ENCODE data around the gene RDM1.

Gene RDM1

DNA sequence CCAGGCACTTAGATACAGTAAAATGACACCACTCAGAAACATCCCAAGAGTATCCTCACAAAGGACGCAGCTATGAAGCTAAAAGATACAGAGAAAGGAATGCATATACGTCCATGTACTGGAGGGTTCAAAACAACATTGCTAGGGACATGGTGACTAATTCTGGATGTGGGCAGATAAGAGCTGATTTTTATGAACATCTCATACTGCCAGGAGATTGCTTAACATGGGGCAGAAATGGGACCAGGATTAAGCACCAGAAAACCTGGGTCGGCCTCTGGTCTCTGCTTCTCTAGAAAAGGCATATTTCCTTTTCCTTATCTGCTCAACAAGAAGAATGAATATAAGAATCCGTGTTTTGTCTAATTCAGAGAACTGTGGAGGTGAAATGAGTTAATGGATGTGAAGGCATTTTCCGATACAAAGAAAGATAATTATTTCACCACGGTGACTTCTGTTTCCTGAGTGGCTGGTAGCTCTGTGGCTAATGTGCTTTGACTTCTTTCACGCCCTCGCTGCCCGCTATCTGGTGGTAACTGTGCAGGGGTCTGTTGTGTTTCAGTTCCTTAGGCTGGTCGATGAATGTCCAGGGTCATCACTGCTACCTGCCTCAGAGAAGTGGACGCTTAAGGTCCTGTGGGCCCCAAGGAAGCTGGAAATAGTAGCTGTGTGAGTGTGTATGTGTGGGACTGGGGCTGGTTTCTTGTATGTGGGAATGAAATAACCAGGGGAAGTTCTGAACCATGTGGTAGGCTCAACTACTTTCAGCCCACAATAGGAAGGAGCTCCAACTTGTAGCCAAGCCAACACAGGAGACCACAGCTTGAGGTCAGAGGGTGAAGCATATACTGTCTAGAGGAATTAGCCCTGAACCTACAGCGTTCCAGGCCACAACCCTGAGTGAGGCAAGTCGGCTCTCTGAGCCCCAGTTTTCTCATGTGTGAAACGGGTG lies 34.7 kb downstream of the RDM1 start:
- peak; percentile 38 for DNase-seq (ENCODE audit: low spot score)
- TF ChIP-seq, protein P1, sequence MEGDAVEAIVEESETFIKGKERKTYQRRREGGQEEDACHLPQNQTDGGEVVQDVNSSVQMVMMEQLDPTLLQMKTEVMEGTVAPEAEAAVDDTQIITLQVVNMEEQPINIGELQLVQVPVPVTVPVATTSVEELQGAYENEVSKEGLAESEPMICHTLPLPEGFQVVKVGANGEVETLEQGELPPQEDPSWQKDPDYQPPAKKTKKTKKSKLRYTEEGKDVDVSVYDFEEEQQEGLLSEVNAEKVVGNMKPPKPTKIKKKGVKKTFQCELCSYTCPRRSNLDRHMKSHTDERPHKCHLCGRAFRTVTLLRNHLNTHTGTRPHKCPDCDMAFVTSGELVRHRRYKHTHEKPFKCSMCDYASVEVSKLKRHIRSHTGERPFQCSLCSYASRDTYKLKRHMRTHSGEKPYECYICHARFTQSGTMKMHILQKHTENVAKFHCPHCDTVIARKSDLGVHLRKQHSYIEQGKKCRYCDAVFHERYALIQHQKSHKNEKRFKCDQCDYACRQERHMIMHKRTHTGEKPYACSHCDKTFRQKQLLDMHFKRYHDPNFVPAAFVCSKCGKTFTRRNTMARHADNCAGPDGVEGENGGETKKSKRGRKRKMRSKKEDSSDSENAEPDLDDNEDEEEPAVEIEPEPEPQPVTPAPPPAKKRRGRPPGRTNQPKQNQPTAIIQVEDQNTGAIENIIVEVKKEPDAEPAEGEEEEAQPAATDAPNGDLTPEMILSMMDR (IDR thresholded peaks at IDR 0.05; ENCODE audit: extremely low read depth, missing control alignments): no peak

DNA sequence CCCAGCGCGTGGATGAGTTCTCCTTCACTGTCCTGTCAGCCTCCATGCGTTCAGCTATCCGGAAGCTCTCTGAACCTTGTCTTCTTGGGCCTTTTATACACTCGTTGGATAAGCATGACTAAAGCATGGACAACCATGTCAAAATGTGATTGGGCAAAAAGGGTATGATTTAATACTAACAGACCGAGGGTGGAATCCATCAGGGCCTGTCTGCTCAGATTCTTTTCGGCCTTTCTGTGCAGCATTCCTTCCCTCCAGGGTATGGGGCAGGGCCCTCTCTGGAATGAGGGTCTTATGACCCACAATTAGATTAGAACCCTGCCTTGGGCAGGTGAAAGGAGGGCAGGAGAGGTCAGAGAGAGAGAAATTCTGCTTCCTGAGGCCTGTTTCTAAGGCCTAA lies 36.4 kb downstream of the RDM1 start:
- no peak for DNase-seq (ENCODE audit: low spot score)
- TF ChIP-seq, protein P1 (IDR thresholded peaks at IDR 0.05; ENCODE audit: extremely low read depth, missing control alignments): no peak

GRCh38 chr17:35893751-35894150 lies 36.8 kb downstream of the RDM1 start:
- TF ChIP-seq, protein P1 (IDR thresholded peaks at IDR 0.05; ENCODE audit: extremely low read depth, missing control alignments): no peak
- no peak for DNase-seq (ENCODE audit: low spot score)

- peak; percentile 50 for DNase-seq (ENCODE audit: low spot score)
- TF ChIP-seq, protein P1 (IDR thresholded peaks at IDR 0.05; ENCODE audit: extremely low read depth, missing control alignments): no peak
Measured at GRCh38 chr17:35892091-35893035, 38.2 kb downstream of the RDM1 start.

DNA sequence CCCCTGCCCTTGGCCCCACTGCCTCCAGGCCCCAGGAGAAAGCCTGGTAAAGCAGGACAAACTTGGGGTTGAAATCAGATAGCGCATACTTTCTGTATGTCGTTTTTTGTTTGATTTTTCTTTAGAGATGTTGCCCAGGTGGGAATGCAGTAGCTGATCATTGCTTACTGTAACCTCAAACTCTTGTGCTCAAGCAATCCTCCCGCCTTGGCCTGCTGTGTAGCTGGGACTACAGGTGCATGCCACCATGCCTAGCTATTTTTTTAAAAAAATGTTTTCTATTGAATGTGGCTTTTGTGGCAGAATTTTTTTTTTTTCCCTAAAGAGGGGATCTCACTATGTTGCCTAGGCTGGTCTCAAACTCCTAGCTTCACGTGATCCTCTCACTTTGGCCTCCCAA lies 39.3 kb downstream of the RDM1 start:
- TF ChIP-seq, protein P1 (IDR thresholded peaks at IDR 0.05; ENCODE audit: extremely low read depth, missing control alignments): no peak
- no peak for DNase-seq (ENCODE audit: low spot score)

- peak; percentile 44 for DNase-seq (ENCODE audit: low spot score)
- TF ChIP-seq, protein P1 (IDR thresholded peaks at IDR 0.05; ENCODE audit: extremely low read depth, missing control alignments): no peak
Measured at GRCh38 chr17:35890774-35891155, 39.8 kb downstream of the RDM1 start.
